ENCODE results near the gene TSPAN19.

DNA sequence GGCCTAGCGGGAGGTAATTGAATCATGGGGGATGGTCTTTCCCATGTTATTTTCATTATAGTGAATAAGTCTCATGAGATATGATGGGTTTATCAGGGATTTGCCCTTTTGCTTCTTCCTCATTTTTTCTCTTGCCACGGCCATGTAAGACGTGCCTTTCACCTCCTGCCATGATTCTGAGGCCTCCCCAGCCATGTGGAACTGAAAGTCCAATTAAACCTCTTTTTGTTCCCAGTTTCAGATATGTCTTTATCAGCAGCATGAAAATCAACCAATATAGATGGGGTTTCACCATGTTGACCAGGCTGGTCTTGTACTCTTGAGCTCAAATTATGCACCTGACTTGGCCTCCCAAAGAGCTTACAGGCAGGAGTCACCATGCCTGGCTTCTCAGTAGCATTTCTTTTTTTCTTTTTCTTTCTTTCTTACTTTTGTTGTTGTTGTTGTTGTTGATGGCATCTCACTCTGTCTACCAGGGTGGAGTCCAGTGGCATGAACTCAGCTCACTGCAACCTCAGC lies 33.2 kb downstream of the TSPAN19 start:
- TF ChIP-seq, protein P1, sequence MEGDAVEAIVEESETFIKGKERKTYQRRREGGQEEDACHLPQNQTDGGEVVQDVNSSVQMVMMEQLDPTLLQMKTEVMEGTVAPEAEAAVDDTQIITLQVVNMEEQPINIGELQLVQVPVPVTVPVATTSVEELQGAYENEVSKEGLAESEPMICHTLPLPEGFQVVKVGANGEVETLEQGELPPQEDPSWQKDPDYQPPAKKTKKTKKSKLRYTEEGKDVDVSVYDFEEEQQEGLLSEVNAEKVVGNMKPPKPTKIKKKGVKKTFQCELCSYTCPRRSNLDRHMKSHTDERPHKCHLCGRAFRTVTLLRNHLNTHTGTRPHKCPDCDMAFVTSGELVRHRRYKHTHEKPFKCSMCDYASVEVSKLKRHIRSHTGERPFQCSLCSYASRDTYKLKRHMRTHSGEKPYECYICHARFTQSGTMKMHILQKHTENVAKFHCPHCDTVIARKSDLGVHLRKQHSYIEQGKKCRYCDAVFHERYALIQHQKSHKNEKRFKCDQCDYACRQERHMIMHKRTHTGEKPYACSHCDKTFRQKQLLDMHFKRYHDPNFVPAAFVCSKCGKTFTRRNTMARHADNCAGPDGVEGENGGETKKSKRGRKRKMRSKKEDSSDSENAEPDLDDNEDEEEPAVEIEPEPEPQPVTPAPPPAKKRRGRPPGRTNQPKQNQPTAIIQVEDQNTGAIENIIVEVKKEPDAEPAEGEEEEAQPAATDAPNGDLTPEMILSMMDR (IDR thresholded peaks at IDR 0.05; ENCODE audit: insufficient read depth, low read length, poor library complexity, severe bottlenecking) = no peak
- no peak for TF ChIP-seq EZH2phosphoT487 (conservative IDR thresholded peaks at IDR 0.05; ENCODE audit: low read length)

Measured in SU-DHL-6 (cell line).